Inflammatory macrophage treated with lipopolysaccharide for 1 hour (primary cell): Measurements from ENCODE around the gene MICAL2.
A peak's percentile ranks its signal among the peaks of the same experiment; 100 is the strongest.

Experiments
- DNase-seq, 2 donors: peaks; one replicate each; pipeline ENCODE4 v3.0.0-alpha.2; 2020 to 2022

The MICAL2 gene

GRCh38 chr11:12291766-12292165, 181.4 kb downstream of the MICAL2 start:
- peak; percentile 71 to 78 for DNase-seq

- DNase-seq, result peak; percentile 44 to 52
Observed at GRCh38 chr11:12292766-12293165, 182.4 kb downstream of the MICAL2 start.

- DNase-seq, result no peak
Observed at GRCh38 chr11:12293486-12293885, 183.1 kb downstream of the MICAL2 start.

- DNase-seq, result no peak
Observed at GRCh38 chr11:12294613-12295012, 184.2 kb downstream of the MICAL2 start.

GRCh38 chr11:12295943-12296342, 185.6 kb downstream of the MICAL2 start:
- DNase-seq, result no peak

- DNase-seq, result no peak
Observed at GRCh38 chr11:12298610-12299009, 188.2 kb downstream of the MICAL2 start.

GRCh38 chr11:12301379-12301778, 191.0 kb downstream of the MICAL2 start:
- DNase-seq, result no peak

- no peak for DNase-seq
Observed at GRCh38 chr11:12303421-12304149, 193.2 kb downstream of the MICAL2 start.

GRCh38 chr11:12306830-12307229, 196.4 kb downstream of the MICAL2 start:
- DNase-seq, result no peak

- DNase-seq, result no peak
Observed at GRCh38 chr11:12312132-12312531, 201.7 kb downstream of the MICAL2 start.
